NCI-H2171 (cell line): Measurements from ENCODE around the gene SLC13A1.
"Not testable (repeated sequence)": the region's sequence is repeated elsewhere in the genome, so short reads cannot be mapped to it uniquely, and the experiment has no call there.

Experiments used
- DNase-seq: peaks from one replicate; lab custom pipeline; 2025; lab: John Stamatoyannopoulos, UW

Gene SLC13A1

GRCh38 chr7:123199883-123200282 lies at the start of gene SLC13A1:
Gene SLC13A1 (minus strand): TSS chr7:123199969. CDS start chr7:123199946, 23 bp downstream.
- no peak for DNase-seq

GRCh38 chr7:123244768-123245167 lies 45.0 kb upstream of the SLC13A1 start:
- DNase-seq = no peak

- no peak for DNase-seq
Measured at GRCh38 chr7:123242467-123243092, 42.8 kb upstream of the SLC13A1 start.

- DNase-seq = no peak
Measured at GRCh38 chr7:123241809-123242208, 42.0 kb upstream of the SLC13A1 start.

- no peak for DNase-seq
Measured at GRCh38 chr7:123231021-123232000, 31.5 kb upstream of the SLC13A1 start.

- DNase-seq = no peak
Measured at GRCh38 chr7:123230603-123231002, 30.8 kb upstream of the SLC13A1 start.

- no peak for DNase-seq
Measured at GRCh38 chr7:123230147-123230546, 30.4 kb upstream of the SLC13A1 start.

GRCh38 chr7:123229426-123229825 lies 29.7 kb upstream of the SLC13A1 start:
- no peak for DNase-seq

- DNase-seq = not testable (repeated sequence)
Measured at GRCh38 chr7:123227666-123228065, 27.9 kb upstream of the SLC13A1 start.

- no peak for DNase-seq
Measured at GRCh38 chr7:123220396-123220795, 20.6 kb upstream of the SLC13A1 start.

- no peak for DNase-seq
Measured at GRCh38 chr7:123218866-123219265, 19.1 kb upstream of the SLC13A1 start.

- no peak for DNase-seq
Measured at GRCh38 chr7:123216825-123217224, 17.1 kb upstream of the SLC13A1 start.

- DNase-seq = no peak
Measured at GRCh38 chr7:123215350-123215749, 15.6 kb upstream of the SLC13A1 start.

- DNase-seq = no peak
Measured at GRCh38 chr7:123211545-123211944, 11.8 kb upstream of the SLC13A1 start.

- no peak for DNase-seq
Measured at GRCh38 chr7:123210986-123211385, 11.2 kb upstream of the SLC13A1 start.

GRCh38 chr7:123209786-123210185 lies 10.0 kb upstream of the SLC13A1 start:
- no peak for DNase-seq

GRCh38 chr7:123208793-123209192 lies 9.0 kb upstream of the SLC13A1 start:
- no peak for DNase-seq

- no peak for DNase-seq
Measured at GRCh38 chr7:123204206-123204835, 4.6 kb upstream of the SLC13A1 start.

GRCh38 chr7:123201901-123202300 lies 2.1 kb upstream of the SLC13A1 start:
- DNase-seq = no peak

GRCh38 chr7:123198668-123199652 lies 809 bp downstream of the SLC13A1 start:
- DNase-seq = no peak

GRCh38 chr7:123198111-123198510 lies 1.7 kb downstream of the SLC13A1 start:
- no peak for DNase-seq
